Activated B cell treated with CpG ODN at 0.5 μM for 24 hours (primary cell): Measurements from ENCODE around the gene SPECC1L. TPM values are rescaled to one million over a fixed set of nuclear protein-coding genes. Genes with fewer than 3 reads are reported as not detected.
"Not testable (repeated sequence)": the region's sequence is repeated elsewhere in the genome, so short reads cannot be mapped to it uniquely, and the experiment has no call there.

ENCODE experiments used
- ATAC-seq: fragments of 200-7000 bp; cut with Tn5 transposase; one replicate; pipeline ENCODE4 v1.10.0; 2021; ENCODE audit warnings: low read depth, mild to moderate bottlenecking, moderate library complexity
- CTCF ChIA-PET: fragments of 350-600 bp; sonication (Branson Sonifier 250); formaldehyde crosslinking; loops from one replicate; lab custom pipeline; 2021; ENCODE audit warnings: antibody characterized with exemption; lab: Charles Lee
- POLR2A ChIA-PET: fragments of 350-600 bp; sonication (Branson Sonifier 250); formaldehyde crosslinking; loops from one replicate; lab custom pipeline; 2021; ENCODE audit warnings: antibody characterized with exemption; lab: Charles Lee
- DNase-seq: peaks from one replicate; pipeline ENCODE4 v3.0.0; 2022
- H3K27ac Mint-ChIP-seq: one replicate; pipeline ENCODE4 v1.8.0; 2020; ENCODE audit warnings: mixed read lengths
- H3K27me3 Mint-ChIP-seq: one replicate; pipeline ENCODE4 v1.8.0; 2021; ENCODE audit warnings: mixed read lengths
- H3K36me3 Mint-ChIP-seq: one replicate; pipeline ENCODE4 v1.8.0; 2021; ENCODE audit warnings: low read depth, mixed read lengths
- H3K4me1 Mint-ChIP-seq: one replicate; pipeline ENCODE4 v1.8.0; 2021; ENCODE audit warnings: mixed read lengths
- H3K4me3 Mint-ChIP-seq: one replicate; pipeline ENCODE4 v1.8.0; 2020; ENCODE audit warnings: mild to moderate bottlenecking, mixed read lengths
- H3K9me3 Mint-ChIP-seq: one replicate; pipeline ENCODE4 v1.8.0; 2020; ENCODE audit warnings: mixed read lengths
- CTCF ChIP-seq: fragments of 200-600 bp; IDR thresholded peaks from one replicate; pipeline ENCODE4 v1.8.0; 2022; ENCODE audit warnings: antibody characterized with exemption, mild to moderate bottlenecking
- intact Hi-C: fragments of 100-400 bp; cut with micrococcal nuclease; formaldehyde crosslinking; loops from one replicate; pipeline ENCODE4 v1.15.1; 2024
- total RNA-seq: library from RNA; stranded (reverse); gene quantifications from 2 replicates; pipeline ENCODE4 v1.2.3, GENCODE V29; 2022

The SPECC1L gene
- total RNA-seq, 1 donor from 2014 or later: 59.0 TPM

- DNase-seq (no peak), ATAC-seq (peak; percentile 49)
- TF ChIP-seq CTCF: no peak
- peaks cover 10% of the 10 kb centered on the region for H3K36me3 Mint-ChIP-seq
- H3K9me3 Mint-ChIP-seq: no peaks in the 10 kb centered on the region
- peaks cover 38% of the 10 kb centered on the region for H3K4me1 Mint-ChIP-seq
- peak overlapping the region; percentile 61 for H3K27ac Mint-ChIP-seq
- CTCF ChIA-PET: no interaction called here
- H3K4me3 Mint-ChIP-seq: no peak overlapping the region
- intact Hi-C loops: no loop called here
- H3K27me3 Mint-ChIP-seq: no peaks in the 10 kb centered on the region
- POLR2A ChIA-PET: no interaction called here
Observed at GRCh38 chr22:24291515-24292201, 21.0 kb downstream of the SPECC1L start.

GRCh38 chr22:24292202-24292830 is 21.7 kb downstream of the SPECC1L start:
- H3K9me3 Mint-ChIP-seq, ATAC-seq, POLR2A ChIA-PET, H3K4me3 Mint-ChIP-seq, H3K27me3 Mint-ChIP-seq, CTCF ChIA-PET, DNase-seq, H3K36me3 Mint-ChIP-seq, intact Hi-C loops: not testable (repeated sequence)
- peak overlapping the region; percentile 61 for H3K27ac Mint-ChIP-seq
- peaks cover 39% of the 10 kb centered on the region for H3K4me1 Mint-ChIP-seq

GRCh38 chr22:24294913-24295312 is 24.3 kb downstream of the SPECC1L start:
- H3K27ac Mint-ChIP-seq, CTCF ChIA-PET, H3K9me3 Mint-ChIP-seq, DNase-seq, POLR2A ChIA-PET, H3K4me3 Mint-ChIP-seq, intact Hi-C loops, H3K27me3 Mint-ChIP-seq, H3K36me3 Mint-ChIP-seq, ATAC-seq: not testable (repeated sequence)
- peaks cover 43% of the 10 kb centered on the region for H3K4me1 Mint-ChIP-seq

GRCh38 chr22:24298497-24299155 is 28.0 kb downstream of the SPECC1L start:
- H3K9me3 Mint-ChIP-seq, H3K27ac Mint-ChIP-seq, CTCF ChIA-PET, POLR2A ChIA-PET, DNase-seq, H3K4me3 Mint-ChIP-seq, H3K27me3 Mint-ChIP-seq, intact Hi-C loops: not testable (repeated sequence)
- peak; percentile 52 for ATAC-seq
- Mint-ChIP-seq H3K36me3 (peaks cover 20% of the 10 kb centered on the region), H3K4me1 (peaks cover 49% of the 10 kb centered on the region)

GRCh38 chr22:24300522-24300921 is 29.9 kb downstream of the SPECC1L start:
- intact Hi-C loops, ATAC-seq, H3K27me3 Mint-ChIP-seq, CTCF ChIA-PET, POLR2A ChIA-PET, H3K9me3 Mint-ChIP-seq, DNase-seq, H3K27ac Mint-ChIP-seq, H3K4me3 Mint-ChIP-seq: not testable (repeated sequence)
- H3K36me3 Mint-ChIP-seq: peaks cover 36% of the 10 kb centered on the region
- H3K4me1 Mint-ChIP-seq: peaks cover 64% of the 10 kb centered on the region

GRCh38 chr22:24302591-24302990 is 32.0 kb downstream of the SPECC1L start:
- POLR2A ChIA-PET: no interaction called here
- Mint-ChIP-seq H3K4me1 (peaks cover 62% of the 10 kb centered on the region), H3K27me3 (no peaks in the 10 kb centered on the region), H3K27ac (peak overlapping the region; percentile 60), H3K36me3 (peaks cover 51% of the 10 kb centered on the region), H3K4me3 (peak overlapping the region; percentile 19), H3K9me3 (no peaks in the 10 kb centered on the region)
- ATAC-seq (no peak), DNase-seq (no peak)
- intact Hi-C loops: no loop called here
- CTCF ChIA-PET: no interaction called here
- no peak for TF ChIP-seq CTCF

GRCh38 chr22:24303007-24303406 is 32.4 kb downstream of the SPECC1L start:
- POLR2A ChIA-PET: no interaction called here
- no peak for TF ChIP-seq CTCF

More at GRCh38 chr22:24303007-24303406, 32.4 kb downstream of the SPECC1L start:
- intact Hi-C loops: no loop called here
- peaks cover 62% of the 10 kb centered on the region for H3K4me1 Mint-ChIP-seq
- CTCF ChIA-PET: no interaction called here
- no peaks in the 10 kb centered on the region for H3K9me3 Mint-ChIP-seq
- H3K27ac Mint-ChIP-seq: no peak overlapping the region
- H3K27me3 Mint-ChIP-seq: no peaks in the 10 kb centered on the region
- ATAC-seq (no peak), DNase-seq (no peak)
- no peak overlapping the region for H3K4me3 Mint-ChIP-seq
- peaks cover 51% of the 10 kb centered on the region for H3K36me3 Mint-ChIP-seq
